ENCODE results near the gene THBD.

GRCh38 chr20:23010096-23010495, 39.4 kb downstream of the THBD start:
- no peak for TF ChIP-seq CTCF (IDR thresholded peaks at IDR 0.05)
- no peak for TF ChIP-seq POLR2A (IDR thresholded peaks at IDR 0.05)

All from right lobe of liver (tissue), 4 donors.